Astrocyte (in vitro differentiated cells and primary cell): ENCODE data around the gene IGFALS. TPM values are rescaled to one million over a fixed set of nuclear protein-coding genes. Genes with fewer than 3 reads are reported as not detected.

Experiments
- DNase-seq: peaks from one replicate; pipeline ENCODE4 v3.0.0-alpha.2; 2010; ENCODE audit warnings: low read depth
- FAIRE-seq: peaks from 2 replicates; lab custom pipeline; 2011; peaks lifted over from hg19 to GRCh38; lab: Jason Lieb, UNC
- H2AFZ ChIP-seq: 2 replicates; pipeline ENCODE4 v1.6.0; 2012; ENCODE audit warnings: low read depth, low read length, inconsistent platforms
- H3K27ac ChIP-seq: 2 replicates; pipeline ENCODE4 v1.5.1; 2011; ENCODE audit warnings: low read depth, low read length, inconsistent platforms
- H3K27me3 ChIP-seq: 2 replicates; pipeline ENCODE4 v1.6.0; 2011; ENCODE audit warnings: low read length, inconsistent platforms; ENCODE audit not compliant: insufficient read depth
- H3K36me3 ChIP-seq: 2 replicates; pipeline ENCODE4 v1.5.1; 2011; ENCODE audit warnings: low read length, inconsistent platforms; ENCODE audit not compliant: insufficient read depth
- H3K4me1 ChIP-seq: 2 replicates; pipeline ENCODE4 v1.5.1; 2011; ENCODE audit warnings: low read length, inconsistent platforms; ENCODE audit not compliant: insufficient read depth
- H3K4me2 ChIP-seq: 2 replicates; pipeline ENCODE4 v1.6.0; 2012; ENCODE audit warnings: low read length, inconsistent platforms
- H3K4me3 ChIP-seq: 2 replicates; pipeline ENCODE4 v1.5.1; 2011; ENCODE audit warnings: low read depth, mild to moderate bottlenecking, low read length, inconsistent platforms; ENCODE audit not compliant: insufficient read depth
- H3K79me2 ChIP-seq: 2 replicates; pipeline ENCODE4 v1.6.0; 2012; ENCODE audit warnings: mild to moderate bottlenecking, low read length, inconsistent platforms; ENCODE audit not compliant: insufficient read depth
- H3K9ac ChIP-seq: 2 replicates; pipeline ENCODE4 v1.6.0; 2012; ENCODE audit warnings: mild to moderate bottlenecking, low read length, inconsistent platforms
- H3K9me3 ChIP-seq: 2 replicates; pipeline ENCODE4 v1.5.1; 2012; ENCODE audit warnings: low read depth, mild to moderate bottlenecking, low read length, inconsistent platforms; ENCODE audit not compliant: insufficient read depth
- H4K20me1 ChIP-seq: 2 replicates; pipeline ENCODE4 v1.6.0; 2012; ENCODE audit warnings: low read length, inconsistent platforms; ENCODE audit not compliant: insufficient read depth
- H3K27ac Mint-ChIP-seq: one replicate; pipeline ENCODE4 v1.8.0; 2021; ENCODE audit warnings: mild to moderate bottlenecking, mixed read lengths; ENCODE audit not compliant: unreplicated experiment
- H3K27me3 Mint-ChIP-seq: one replicate; pipeline ENCODE4 v1.8.0; 2021; ENCODE audit warnings: low read depth, mixed read lengths; ENCODE audit not compliant: unreplicated experiment
- H3K36me3 Mint-ChIP-seq: one replicate; pipeline ENCODE4 v1.8.0; 2021; ENCODE audit warnings: low read depth, mixed read lengths; ENCODE audit not compliant: unreplicated experiment
- H3K4me1 Mint-ChIP-seq: one replicate; pipeline ENCODE4 v1.8.0; 2021; ENCODE audit warnings: low read depth, mixed read lengths; ENCODE audit not compliant: unreplicated experiment
- H3K4me3 Mint-ChIP-seq: one replicate; pipeline ENCODE4 v1.8.0; 2021; ENCODE audit warnings: mild to moderate bottlenecking, moderate library complexity, mixed read lengths; ENCODE audit not compliant: unreplicated experiment
- H3K9me3 Mint-ChIP-seq: one replicate; pipeline ENCODE4 v1.8.0; 2021; ENCODE audit warnings: mild to moderate bottlenecking, mixed read lengths; ENCODE audit not compliant: unreplicated experiment
- CTCF ChIP-seq: IDR thresholded peaks from 2 replicates; pipeline ENCODE4 v1.5.1; 2011; ENCODE audit warnings: low read depth, mild to moderate bottlenecking, inconsistent platforms, low read length, moderate library complexity; ENCODE audit not compliant: insufficient read depth
- EZH2 ChIP-seq: IDR thresholded peaks from 2 replicates; pipeline ENCODE4 v1.6.1; 2012; ENCODE audit warnings: mild to moderate bottlenecking, low read length, inconsistent platforms; ENCODE audit not compliant: insufficient read depth
- total RNA-seq: library from RNA; stranded (reverse); gene quantifications from 2 replicates; pipeline ENCODE4 v1.2.1, GENCODE V29; 2021

Gene IGFALS
- total RNA-seq, 1 donor from 2014 or later = not detected

- Mint-ChIP-seq H3K27ac (no peak overlapping the region), H3K9me3 (no peaks in the 10 kb centered on the region), H3K36me3 (peaks cover 19% of the 10 kb centered on the region), H3K4me3 (no peak overlapping the region), H3K27me3 (no peaks in the 10 kb centered on the region), H3K4me1 (peaks cover 10% of the 10 kb centered on the region)
- H3K4me3 ChIP-seq = no peak overlapping the region
- no peak overlapping the region for H3K9ac ChIP-seq
- H3K9me3 ChIP-seq = no peaks in the 10 kb centered on the region
- peaks cover 4% of the 10 kb centered on the region for H3K79me2 ChIP-seq
- FAIRE-seq (no peak), DNase-seq (peak; percentile 25)
- TF ChIP-seq CTCF (no peak), EZH2 (no peak)
- no peak overlapping the region for H3K27ac ChIP-seq
- H3K4me1 ChIP-seq = peaks cover 4% of the 10 kb centered on the region
- peaks cover 13% of the 10 kb centered on the region for H3K36me3 ChIP-seq
- no peaks in the 10 kb centered on the region for H3K27me3 ChIP-seq
- no peak overlapping the region for H2AFZ ChIP-seq
- peaks cover 39% of the 10 kb centered on the region for H4K20me1 ChIP-seq
- no peak overlapping the region for H3K4me2 ChIP-seq
Observed at GRCh38 chr16:1754204-1754603, 39.3 kb downstream of the IGFALS start.

GRCh38 chr16:1752853-1753252, 40.7 kb downstream of the IGFALS start:
- Histone ChIP-seq H3K79me2 (peaks cover 4% of the 10 kb centered on the region), H2AFZ (no peak overlapping the region), H3K27ac (no peak overlapping the region), H3K9ac (no peak overlapping the region), H3K36me3 (peaks cover 20% of the 10 kb centered on the region), H3K4me3 (no peak overlapping the region), H4K20me1 (peaks cover 46% of the 10 kb centered on the region), H3K4me2 (no peak overlapping the region), H3K27me3 (no peaks in the 10 kb centered on the region), H3K4me1 (peaks cover 4% of the 10 kb centered on the region), H3K9me3 (no peaks in the 10 kb centered on the region)
- H3K4me3 Mint-ChIP-seq = no peak overlapping the region
- H3K27ac Mint-ChIP-seq = no peak overlapping the region
- TF ChIP-seq CTCF = no peak
- no peak for TF ChIP-seq EZH2
- no peak for FAIRE-seq
- no peaks in the 10 kb centered on the region for H3K9me3 Mint-ChIP-seq
- peaks cover 10% of the 10 kb centered on the region for H3K4me1 Mint-ChIP-seq
- no peaks in the 10 kb centered on the region for H3K27me3 Mint-ChIP-seq
- DNase-seq = no peak
- H3K36me3 Mint-ChIP-seq = peaks cover 17% of the 10 kb centered on the region

- H3K79me2 ChIP-seq = peaks cover 9% of the 10 kb centered on the region
- Mint-ChIP-seq H3K9me3 (no peaks in the 10 kb centered on the region), H3K27me3 (no peaks in the 10 kb centered on the region), H3K4me3 (no peak overlapping the region), H3K4me1 (peaks cover 10% of the 10 kb centered on the region), H3K27ac (peak overlapping the region; percentile 69), H3K36me3 (peaks cover 18% of the 10 kb centered on the region)
- H3K9ac ChIP-seq = no peak overlapping the region
- H3K4me1 ChIP-seq = peaks cover 8% of the 10 kb centered on the region
- no peak overlapping the region for H3K4me3 ChIP-seq
- H3K36me3 ChIP-seq = peaks cover 20% of the 10 kb centered on the region
- no peak overlapping the region for H3K4me2 ChIP-seq
- no peak overlapping the region for H3K27ac ChIP-seq
- no peak for FAIRE-seq
- TF ChIP-seq CTCF (no peak), EZH2 (no peak)
- no peaks in the 10 kb centered on the region for H3K9me3 ChIP-seq
- H2AFZ ChIP-seq = no peak overlapping the region
- no peak for DNase-seq
- peaks cover 46% of the 10 kb centered on the region for H4K20me1 ChIP-seq
- no peaks in the 10 kb centered on the region for H3K27me3 ChIP-seq
Observed at GRCh38 chr16:1751946-1752345, 41.6 kb downstream of the IGFALS start.
